GM13977 (cell line): ENCODE results near the gene EXOSC9.

Experiments used
- DNase-seq: peaks from one replicate; pipeline ENCODE4 v3.0.0; 2012; ENCODE audit warnings: low spot score
- CTCF ChIP-seq: IDR thresholded peaks from 2 replicates; pipeline ENCODE4 v1.5.1; 2012; ENCODE audit warnings: mild to moderate bottlenecking, control low read depth; ENCODE audit not compliant: insufficient read depth; ENCODE audit errors: extremely low read depth, missing control alignments
- in situ Hi-C: fragments of 300-500 bp; cut with MboI; formaldehyde crosslinking; loops from one replicate; pipeline ENCODE4 v1.12.0; 2022; ENCODE audit warnings: low sequenced_read_pairs, low pct_unique_long_range_greater_than_20kb, mixed read lengths, inconsistent platforms; ENCODE audit not compliant: unreplicated experiment

The EXOSC9 gene

GRCh38 chr4:121765368-121765705 is 35.8 kb upstream of the EXOSC9 start:
- TF ChIP-seq CTCF: no peak
- no peak for DNase-seq
- in situ Hi-C loops: no loop called here

GRCh38 chr4:121765971-121766538 is 35.1 kb upstream of the EXOSC9 start:
- no peak for DNase-seq
- in situ Hi-C loops: no loop called here
- no peak for TF ChIP-seq CTCF

- in situ Hi-C loops: no loop called here
- TF ChIP-seq CTCF: no peak
These were observed 34.0 kb upstream of the EXOSC9 start for GRCh38 chr4:121767166-121767565.

GRCh38 chr4:121769341-121769740 is 31.8 kb upstream of the EXOSC9 start:
- in situ Hi-C loops: no loop called here
- no peak for DNase-seq
- no peak for TF ChIP-seq CTCF

More at GRCh38 chr4:121767166-121767565, 34.0 kb upstream of the EXOSC9 start:
- DNase-seq: no peak

GRCh38 chr4:121771869-121772268 is 29.3 kb upstream of the EXOSC9 start:
- TF ChIP-seq CTCF: no peak
- DNase-seq: no peak
- in situ Hi-C loops: no loop called here

- in situ Hi-C loops: no loop called here
- no peak for DNase-seq
- no peak for TF ChIP-seq CTCF
These were observed 27.2 kb upstream of the EXOSC9 start for GRCh38 chr4:121773883-121774282.
